ENCODE data around the gene THAP12.

The THAP12 gene

GRCh38 chr11:76394411-76394810 is 13.5 kb upstream of the THAP12 start:
- Mint-ChIP-seq H3K4me3 (no peak overlapping the region), H3K4me1 (no peaks in the 10 kb centered on the region), H3K27me3 (peaks cover 11% of the 10 kb centered on the region), H3K36me3 (no peaks in the 10 kb centered on the region), H3K9me3 (no peaks in the 10 kb centered on the region), H3K27ac (no peak overlapping the region)
- CTCF ChIA-PET: no interaction called here
- DNase-seq: no peak

- CTCF ChIA-PET: no interaction called here
- no peaks in the 10 kb centered on the region for H3K4me1 Mint-ChIP-seq
- DNase-seq: no peak
- peaks cover 7% of the 10 kb centered on the region for H3K27me3 Mint-ChIP-seq
- H3K36me3 Mint-ChIP-seq: no peaks in the 10 kb centered on the region
- H3K27ac Mint-ChIP-seq: no peak overlapping the region
- no peak overlapping the region for H3K4me3 Mint-ChIP-seq
- H3K9me3 Mint-ChIP-seq: no peaks in the 10 kb centered on the region
These were observed 11.9 kb upstream of the THAP12 start for GRCh38 chr11:76392870-76393269.

GRCh38 chr11:76391811-76392475 is 11.0 kb upstream of the THAP12 start:
- no peak for DNase-seq
- Mint-ChIP-seq H3K27me3 (peaks cover 6% of the 10 kb centered on the region), H3K9me3 (no peaks in the 10 kb centered on the region), H3K36me3 (no peaks in the 10 kb centered on the region), H3K27ac (no peak overlapping the region), H3K4me3 (no peak overlapping the region), H3K4me1 (no peaks in the 10 kb centered on the region)
- CTCF ChIA-PET: no interaction called here

- H3K4me1 Mint-ChIP-seq: no peaks in the 10 kb centered on the region
These were observed 10.1 kb upstream of the THAP12 start for GRCh38 chr11:76391021-76391420.

GRCh38 chr11:76388408-76388807 is 7.5 kb upstream of the THAP12 start:
- no peak for DNase-seq
- Mint-ChIP-seq H3K36me3 (peaks cover 2% of the 10 kb centered on the region), H3K27me3 (peaks cover 5% of the 10 kb centered on the region), H3K4me1 (no peaks in the 10 kb centered on the region), H3K9me3 (no peaks in the 10 kb centered on the region), H3K27ac (no peak overlapping the region), H3K4me3 (no peak overlapping the region)
- CTCF ChIA-PET: interaction anchor here (0.6 kb wide), 1 partner anchor 10 kb away, joined by 3 read pairs; no protein-coding TSS in a partner anchor

More at GRCh38 chr11:76391021-76391420, 10.1 kb upstream of the THAP12 start:
- Mint-ChIP-seq H3K4me3 (no peak overlapping the region), H3K9me3 (no peaks in the 10 kb centered on the region), H3K27ac (no peak overlapping the region), H3K27me3 (peaks cover 6% of the 10 kb centered on the region), H3K36me3 (no peaks in the 10 kb centered on the region)
- CTCF ChIA-PET: no interaction called here
- no peak for DNase-seq

GRCh38 chr11:76385903-76386302 is 5.0 kb upstream of the THAP12 start:
- CTCF ChIA-PET: no interaction called here
- Mint-ChIP-seq H3K4me3 (no peak overlapping the region), H3K4me1 (peaks cover 22% of the 10 kb centered on the region), H3K9me3 (no peaks in the 10 kb centered on the region), H3K27ac (no peak overlapping the region), H3K36me3 (peaks cover 3% of the 10 kb centered on the region), H3K27me3 (no peaks in the 10 kb centered on the region)
- DNase-seq: no peak

GRCh38 chr11:76382209-76382608 is 1.3 kb upstream of the THAP12 start:
- H3K27ac Mint-ChIP-seq: no peak overlapping the region
- peaks cover 8% of the 10 kb centered on the region for H3K36me3 Mint-ChIP-seq
- CTCF ChIA-PET: interaction anchor here (0.6 to 1.2 kb wide), 4 partner anchors 17 to 175 kb away, joined by 3 to 5 read pairs (median 4); no protein-coding TSS in a partner anchor
- H3K9me3 Mint-ChIP-seq: no peaks in the 10 kb centered on the region
- no peak for DNase-seq
- H3K27me3 Mint-ChIP-seq: no peaks in the 10 kb centered on the region
- H3K4me3 Mint-ChIP-seq: peak overlapping the region; percentile 86
- peaks cover 41% of the 10 kb centered on the region for H3K4me1 Mint-ChIP-seq

GRCh38 chr11:76380159-76380976 is 564 bp downstream of the THAP12 start:
- Mint-ChIP-seq H3K9me3 (no peaks in the 10 kb centered on the region), H3K4me1 (peaks cover 46% of the 10 kb centered on the region), H3K36me3 (peaks cover 8% of the 10 kb centered on the region)

GRCh38 chr11:76379807-76380158 is 1.1 kb downstream of the THAP12 start:
- Mint-ChIP-seq H3K27me3 (no peaks in the 10 kb centered on the region), H3K4me3 (peak overlapping the region; percentile 97), H3K4me1 (peaks cover 48% of the 10 kb centered on the region), H3K36me3 (peaks cover 8% of the 10 kb centered on the region), H3K9me3 (no peaks in the 10 kb centered on the region), H3K27ac (peak overlapping the region; percentile 96)
- CTCF ChIA-PET: no interaction called here
- no peak for DNase-seq

More at GRCh38 chr11:76380159-76380976, 564 bp downstream of the THAP12 start:
- CTCF ChIA-PET: interaction anchor here (0.6 kb wide), 1 partner anchor 13 kb away, joined by 3 read pairs; no protein-coding TSS in a partner anchor
- no peaks in the 10 kb centered on the region for H3K27me3 Mint-ChIP-seq
- H3K27ac Mint-ChIP-seq: peak overlapping the region; percentile 96
- H3K4me3 Mint-ChIP-seq: peak overlapping the region; percentile 97
- peak; percentile 71 for DNase-seq

- Mint-ChIP-seq H3K9me3 (no peaks in the 10 kb centered on the region), H3K4me3 (no peak overlapping the region), H3K4me1 (peaks cover 39% of the 10 kb centered on the region), H3K27ac (no peak overlapping the region), H3K27me3 (no peaks in the 10 kb centered on the region), H3K36me3 (peaks cover 5% of the 10 kb centered on the region)
- no peak for DNase-seq
- CTCF ChIA-PET: no interaction called here
These were observed 4.0 kb downstream of the THAP12 start for GRCh38 chr11:76376746-76377558.

GRCh38 chr11:76371170-76371569 is 9.8 kb downstream of the THAP12 start:
- no peak for DNase-seq
- H3K4me3 Mint-ChIP-seq: no peak overlapping the region
- H3K4me1 Mint-ChIP-seq: peaks cover 16% of the 10 kb centered on the region
- no peaks in the 10 kb centered on the region for H3K9me3 Mint-ChIP-seq
- H3K27ac Mint-ChIP-seq: no peak overlapping the region
- H3K27me3 Mint-ChIP-seq: no peaks in the 10 kb centered on the region
- CTCF ChIA-PET: no interaction called here
- H3K36me3 Mint-ChIP-seq: no peaks in the 10 kb centered on the region

GRCh38 chr11:76369406-76369805 is 11.5 kb downstream of the THAP12 start:
- Mint-ChIP-seq H3K9me3 (no peaks in the 10 kb centered on the region), H3K4me1 (peaks cover 17% of the 10 kb centered on the region), H3K27ac (no peak overlapping the region), H3K36me3 (peaks cover 3% of the 10 kb centered on the region), H3K4me3 (no peak overlapping the region), H3K27me3 (no peaks in the 10 kb centered on the region)
- DNase-seq: no peak
- CTCF ChIA-PET: no interaction called here

GRCh38 chr11:76368490-76368889 is 12.4 kb downstream of the THAP12 start:
- H3K27ac Mint-ChIP-seq: no peak overlapping the region
- H3K9me3 Mint-ChIP-seq: no peaks in the 10 kb centered on the region
- peaks cover 5% of the 10 kb centered on the region for H3K36me3 Mint-ChIP-seq
- no peak for DNase-seq
- no peak overlapping the region for H3K4me3 Mint-ChIP-seq
- H3K4me1 Mint-ChIP-seq: peaks cover 14% of the 10 kb centered on the region
- CTCF ChIA-PET: no interaction called here
- no peaks in the 10 kb centered on the region for H3K27me3 Mint-ChIP-seq

GRCh38 chr11:76365038-76365679 is 15.8 kb downstream of the THAP12 start:
- no peaks in the 10 kb centered on the region for H3K9me3 Mint-ChIP-seq
- peaks cover 11% of the 10 kb centered on the region for H3K36me3 Mint-ChIP-seq
- CTCF ChIA-PET: interaction anchor here (1.1 kb wide), 1 partner anchor 17 kb away, joined by 3 read pairs; no protein-coding TSS in a partner anchor
- no peak for DNase-seq
- H3K27me3 Mint-ChIP-seq: no peaks in the 10 kb centered on the region
- H3K27ac Mint-ChIP-seq: no peak overlapping the region
- H3K4me3 Mint-ChIP-seq: no peak overlapping the region
- H3K4me1 Mint-ChIP-seq: peaks cover 6% of the 10 kb centered on the region

Measured in activated naive CD4-positive, alpha-beta T cell treated with anti-CD3 and anti-CD28 coated beads, Interleukin-2, amount 10 ng/mL, durations not matched to agents 7 days and 5 days (primary cell).